Panc1 (cell line): ENCODE data around the gene PLCH1. TPM values are rescaled to one million over a fixed set of nuclear protein-coding genes. Genes with fewer than 3 reads are reported as not detected.

Experiments
- ATAC-seq: fragments of 200-7000 bp; cut with Tn5 transposase; 2 replicates; pipeline ENCODE4 v1.9.1; 2020; ENCODE audit warnings: mild to moderate bottlenecking, moderate library complexity
- BruUV-seq: library from RNA; stranded (reverse); fragments of 400-500 nt; replicated peaks from 2 replicates; lab custom pipeline; 2021; lab: Mats Ljungman, UMichigan
- CTCF ChIA-PET: fragments of 300-600 bp; sonication (Branson Sonifier 250); formaldehyde crosslinking; loops from one replicate; lab custom pipeline; 2022; ENCODE audit warnings: antibody characterized with exemption; lab: Charles Lee
- POLR2A ChIA-PET: fragments of 300-600 bp; sonication (Branson Sonifier 250); formaldehyde crosslinking; loops from one replicate; lab custom pipeline; 2022; ENCODE audit warnings: antibody characterized with exemption; lab: Charles Lee
- DNase-seq: peaks from one replicate; pipeline ENCODE4 v3.0.0-alpha.2; 2010; ENCODE audit warnings: low read depth, low spot score
- H3K27ac ChIP-seq: 2 replicates; pipeline ENCODE4 v1.5.1; 2011; ENCODE audit warnings: mild to moderate bottlenecking, low read length, inconsistent platforms
- H3K27me3 ChIP-seq: fragments of 200-500 bp; sonication (Bioruptor generic); 2 replicates; pipeline ENCODE4 v1.6.0; 2014; ENCODE audit warnings: low read length, inconsistent platforms; ENCODE audit not compliant: control insufficient read depth, insufficient read depth
- H3K36me3 ChIP-seq: fragments of 200-500 bp; sonication (Bioruptor generic); 2 replicates; pipeline ENCODE4 v1.5.1; 2014; ENCODE audit warnings: inconsistent platforms, mild to moderate bottlenecking, low read length, moderate library complexity; ENCODE audit not compliant: control insufficient read depth, insufficient read depth
- H3K4me1 ChIP-seq: 2 replicates; pipeline ENCODE4 v1.5.1; 2011; ENCODE audit warnings: inconsistent platforms, mild to moderate bottlenecking, low read length, moderate library complexity; ENCODE audit not compliant: control insufficient read depth, insufficient read depth
- H3K4me3 ChIP-seq, 2 experiments: 2 replicates each; pipeline ENCODE4 v1.5.1; 2011 to 2012; ENCODE audit warnings: low read depth in 2 of 2, low read length in 2 of 2, mild to moderate bottlenecking in 2 of 2, inconsistent platforms in 1 of 2, moderate library complexity in 1 of 2
- H3K9me3 ChIP-seq: fragments of 200-500 bp; sonication (Bioruptor generic); 2 replicates; pipeline ENCODE4 v1.5.1; 2014; ENCODE audit warnings: low read depth, mild to moderate bottlenecking, inconsistent platforms, low read length, moderate library complexity; ENCODE audit not compliant: control insufficient read depth, insufficient read depth
- POLR2AphosphoS5 ChIP-seq: IDR thresholded peaks from 2 replicates; pipeline ENCODE4 v1.6.1; 2012; ENCODE audit warnings: mild to moderate bottlenecking, low read depth, low read length, moderate library complexity
- SIN3A ChIP-seq: IDR thresholded peaks from 2 replicates; pipeline ENCODE4 v1.6.1; 2012; ENCODE audit warnings: low read depth, mild to moderate bottlenecking, low read length, moderate library complexity, borderline replicate concordance; ENCODE audit not compliant: insufficient read depth
- TCF7L2 ChIP-seq: IDR thresholded peaks from 2 replicates; pipeline ENCODE4 v1.6.1; 2011; ENCODE audit warnings: mild to moderate bottlenecking, low read depth, low read length, inconsistent platforms
- in situ Hi-C: cut with HindIII; loops from 2 replicates; pipeline ENCODE4 v1.10.0; 2016; ENCODE audit warnings: low sequenced_read_pairs, low pct_unique_long_range_greater_than_20kb
- intact Hi-C: fragments of 100-400 bp; cut with micrococcal nuclease; formaldehyde crosslinking; loops from one replicate; pipeline ENCODE4 v1.10.0; 2022; ENCODE audit not compliant: unreplicated experiment
- total RNA-seq: library from RNA; stranded (reverse); gene quantifications from one replicate; pipeline ENCODE4 v1.2.1, GENCODE V29; 2021; ENCODE audit not compliant: unreplicated experiment
- TF ChIP-seq, protein P1 (sequence below): fragments of 450-650 bp; IDR thresholded peaks from 2 replicates; pipeline ENCODE4 v1.5.1; 2017; ENCODE audit warnings: mild to moderate bottlenecking
- TF ChIP-seq, protein P2 (sequence below), 2 experiments: IDR thresholded peaks; 2 replicates each; pipeline ENCODE4 v1.6.1; 2011 to 2012; ENCODE audit warnings: low read depth in 2 of 2, control low read depth in 1 of 2, low read length in 1 of 2, mild to moderate bottlenecking in 1 of 2, moderate library complexity in 1 of 2; ENCODE audit not compliant: insufficient read depth in 1 of 2

PLCH1 gene
- total RNA-seq, 1 experiment from 2014 or later = 0.03 TPM

DNA sequence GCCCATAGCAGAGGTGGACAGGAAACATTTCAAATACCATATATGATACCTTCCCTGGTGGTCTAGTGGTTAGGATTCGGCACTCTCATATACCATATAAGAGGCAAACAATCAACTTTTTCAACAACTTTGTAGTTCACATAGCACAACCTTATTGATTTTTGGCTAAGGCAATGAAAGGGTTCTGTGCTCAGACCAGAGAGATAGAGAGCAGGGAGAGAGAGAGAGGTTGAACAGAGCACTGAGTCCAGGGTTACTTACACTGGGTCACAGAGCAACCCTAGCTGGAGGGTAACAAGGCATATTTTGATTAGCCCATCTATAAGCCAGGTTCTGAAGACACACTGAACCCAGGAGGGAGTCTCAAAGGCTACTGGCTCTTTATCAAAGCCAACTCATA, 83.8 kb downstream of the PLCH1 start:
- no TSS peak for BruUV-seq

DNA sequence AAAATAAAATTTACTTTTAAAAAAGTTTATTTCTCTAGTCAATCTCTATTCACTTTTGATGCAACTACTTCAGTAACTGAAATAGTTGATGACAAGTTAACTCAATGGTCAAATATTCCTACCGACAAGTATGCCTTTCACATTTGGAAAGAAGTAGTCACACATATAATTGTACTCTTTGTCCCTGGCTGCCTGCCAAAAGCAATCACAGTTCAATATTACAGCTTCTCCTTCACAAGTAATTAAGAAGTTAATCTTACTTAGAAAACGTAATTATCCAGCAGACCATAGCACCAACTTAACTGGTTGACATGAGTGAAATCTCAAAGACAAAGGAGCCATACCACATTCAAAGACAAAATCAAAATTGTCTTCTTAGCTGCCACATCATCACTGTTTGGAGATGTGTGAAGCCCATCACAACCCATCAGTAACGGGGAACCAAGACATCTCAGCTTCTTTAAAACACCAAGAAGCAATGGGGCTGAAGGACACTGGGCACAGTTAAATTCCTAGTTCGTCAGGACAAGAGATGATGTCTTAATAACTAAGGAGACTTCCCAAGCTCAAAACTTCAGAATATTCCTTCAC, 86.1 kb downstream of the PLCH1 start:
- Histone ChIP-seq H3K27ac (no peak overlapping the region), H3K4me1 (no peaks in the 10 kb centered on the region), H3K9me3 (no peaks in the 10 kb centered on the region), H3K36me3 (no peaks in the 10 kb centered on the region), H3K27me3 (no peaks in the 10 kb centered on the region), H3K4me3 (no peak overlapping the region)
- in situ Hi-C loops (no loop called here), intact Hi-C loops (no loop called here)
- ChIA-PET CTCF (no interaction called here), POLR2A (no interaction called here)
- TF ChIP-seq POLR2AphosphoS5 = no peak
- no peak for TF ChIP-seq SIN3A
- TF ChIP-seq, protein P1, sequence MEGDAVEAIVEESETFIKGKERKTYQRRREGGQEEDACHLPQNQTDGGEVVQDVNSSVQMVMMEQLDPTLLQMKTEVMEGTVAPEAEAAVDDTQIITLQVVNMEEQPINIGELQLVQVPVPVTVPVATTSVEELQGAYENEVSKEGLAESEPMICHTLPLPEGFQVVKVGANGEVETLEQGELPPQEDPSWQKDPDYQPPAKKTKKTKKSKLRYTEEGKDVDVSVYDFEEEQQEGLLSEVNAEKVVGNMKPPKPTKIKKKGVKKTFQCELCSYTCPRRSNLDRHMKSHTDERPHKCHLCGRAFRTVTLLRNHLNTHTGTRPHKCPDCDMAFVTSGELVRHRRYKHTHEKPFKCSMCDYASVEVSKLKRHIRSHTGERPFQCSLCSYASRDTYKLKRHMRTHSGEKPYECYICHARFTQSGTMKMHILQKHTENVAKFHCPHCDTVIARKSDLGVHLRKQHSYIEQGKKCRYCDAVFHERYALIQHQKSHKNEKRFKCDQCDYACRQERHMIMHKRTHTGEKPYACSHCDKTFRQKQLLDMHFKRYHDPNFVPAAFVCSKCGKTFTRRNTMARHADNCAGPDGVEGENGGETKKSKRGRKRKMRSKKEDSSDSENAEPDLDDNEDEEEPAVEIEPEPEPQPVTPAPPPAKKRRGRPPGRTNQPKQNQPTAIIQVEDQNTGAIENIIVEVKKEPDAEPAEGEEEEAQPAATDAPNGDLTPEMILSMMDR = no peak
- TF ChIP-seq TCF7L2 = no peak
- TF ChIP-seq, protein P2, sequence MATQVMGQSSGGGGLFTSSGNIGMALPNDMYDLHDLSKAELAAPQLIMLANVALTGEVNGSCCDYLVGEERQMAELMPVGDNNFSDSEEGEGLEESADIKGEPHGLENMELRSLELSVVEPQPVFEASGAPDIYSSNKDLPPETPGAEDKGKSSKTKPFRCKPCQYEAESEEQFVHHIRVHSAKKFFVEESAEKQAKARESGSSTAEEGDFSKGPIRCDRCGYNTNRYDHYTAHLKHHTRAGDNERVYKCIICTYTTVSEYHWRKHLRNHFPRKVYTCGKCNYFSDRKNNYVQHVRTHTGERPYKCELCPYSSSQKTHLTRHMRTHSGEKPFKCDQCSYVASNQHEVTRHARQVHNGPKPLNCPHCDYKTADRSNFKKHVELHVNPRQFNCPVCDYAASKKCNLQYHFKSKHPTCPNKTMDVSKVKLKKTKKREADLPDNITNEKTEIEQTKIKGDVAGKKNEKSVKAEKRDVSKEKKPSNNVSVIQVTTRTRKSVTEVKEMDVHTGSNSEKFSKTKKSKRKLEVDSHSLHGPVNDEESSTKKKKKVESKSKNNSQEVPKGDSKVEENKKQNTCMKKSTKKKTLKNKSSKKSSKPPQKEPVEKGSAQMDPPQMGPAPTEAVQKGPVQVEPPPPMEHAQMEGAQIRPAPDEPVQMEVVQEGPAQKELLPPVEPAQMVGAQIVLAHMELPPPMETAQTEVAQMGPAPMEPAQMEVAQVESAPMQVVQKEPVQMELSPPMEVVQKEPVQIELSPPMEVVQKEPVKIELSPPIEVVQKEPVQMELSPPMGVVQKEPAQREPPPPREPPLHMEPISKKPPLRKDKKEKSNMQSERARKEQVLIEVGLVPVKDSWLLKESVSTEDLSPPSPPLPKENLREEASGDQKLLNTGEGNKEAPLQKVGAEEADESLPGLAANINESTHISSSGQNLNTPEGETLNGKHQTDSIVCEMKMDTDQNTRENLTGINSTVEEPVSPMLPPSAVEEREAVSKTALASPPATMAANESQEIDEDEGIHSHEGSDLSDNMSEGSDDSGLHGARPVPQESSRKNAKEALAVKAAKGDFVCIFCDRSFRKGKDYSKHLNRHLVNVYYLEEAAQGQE (IDR thresholded peaks at IDR 0.05; ENCODE audit: insufficient read depth in 1 of 2, low read depth in 2 of 2, low read length in 1 of 2) = no peak
- no peak for ATAC-seq
- no TSS peak for BruUV-seq
- DNase-seq = no peak

More for the DNA sequence above, 83.8 kb downstream of the PLCH1 start:
- TF ChIP-seq, protein P2 (IDR thresholded peaks at IDR 0.05; ENCODE audit: insufficient read depth in 1 of 2, low read depth in 2 of 2, low read length in 1 of 2) = no peak
- TF ChIP-seq POLR2AphosphoS5 = no peak
- no peak for TF ChIP-seq TCF7L2
- ChIA-PET CTCF (no interaction called here), POLR2A (no interaction called here)
- Histone ChIP-seq H3K36me3 (no peaks in the 10 kb centered on the region), H3K9me3 (no peaks in the 10 kb centered on the region), H3K27me3 (no peaks in the 10 kb centered on the region), H3K4me3 (no peak overlapping the region), H3K4me1 (no peaks in the 10 kb centered on the region), H3K27ac (no peak overlapping the region)
- intact Hi-C loops (no loop called here), in situ Hi-C loops (no loop called here)
- no peak for ATAC-seq
- DNase-seq = no peak
